ENCODE results near the gene FUT8.
"Not testable (repeated sequence)": the region's sequence is repeated elsewhere in the genome, so short reads cannot be mapped to it uniquely, and the experiment has no call there.

Gene FUT8

DNA sequence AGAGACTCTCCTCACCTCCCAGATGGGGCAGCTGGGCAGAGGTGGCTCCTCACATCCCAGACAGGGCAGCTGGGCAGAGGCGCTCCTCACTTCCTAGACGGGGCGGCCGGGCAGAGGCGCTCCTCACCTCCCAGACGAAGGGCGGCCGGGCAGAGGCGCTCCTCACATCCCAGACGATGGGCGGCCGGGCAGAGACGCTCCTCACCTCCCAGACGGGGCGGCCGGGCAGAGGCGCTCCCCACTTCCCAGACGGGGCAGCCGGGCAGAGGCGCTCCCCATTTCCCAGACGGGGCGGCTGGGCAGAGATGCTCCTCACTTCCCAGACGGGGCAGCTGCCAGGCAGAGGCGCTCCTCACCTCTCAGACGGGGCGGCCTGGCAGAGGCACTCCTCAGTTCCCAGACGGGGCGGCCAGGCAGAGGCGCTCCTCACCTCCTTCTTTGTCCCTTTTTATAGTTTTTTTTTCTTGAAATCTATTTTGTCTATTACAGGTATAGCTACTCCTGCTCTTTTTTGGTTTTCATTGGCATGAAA is 304.9 kb downstream of the FUT8 start:
- DNase-seq (ENCODE audit: low spot score): not testable (repeated sequence)

DNA sequence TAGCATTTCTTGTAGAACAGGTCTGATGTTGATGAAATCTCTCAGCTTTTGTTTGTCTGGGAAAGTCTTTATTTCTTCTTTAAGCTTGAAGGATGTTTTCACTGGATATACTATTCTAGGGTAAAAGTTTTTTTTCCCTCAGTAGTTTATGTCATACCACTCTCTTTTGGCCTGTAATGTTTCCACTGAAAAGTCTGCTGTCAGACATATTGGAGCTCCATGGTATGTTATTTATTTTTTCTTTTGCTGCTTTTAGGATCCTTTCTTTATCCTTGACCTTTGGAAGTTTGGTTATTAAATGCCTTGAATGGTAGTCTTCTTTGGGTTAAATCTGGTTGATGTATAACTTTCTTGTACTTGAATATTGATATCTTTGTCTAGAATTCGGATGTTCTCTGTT is 306.1 kb downstream of the FUT8 start:
- no peak for DNase-seq (ENCODE audit: low spot score)

DNA sequence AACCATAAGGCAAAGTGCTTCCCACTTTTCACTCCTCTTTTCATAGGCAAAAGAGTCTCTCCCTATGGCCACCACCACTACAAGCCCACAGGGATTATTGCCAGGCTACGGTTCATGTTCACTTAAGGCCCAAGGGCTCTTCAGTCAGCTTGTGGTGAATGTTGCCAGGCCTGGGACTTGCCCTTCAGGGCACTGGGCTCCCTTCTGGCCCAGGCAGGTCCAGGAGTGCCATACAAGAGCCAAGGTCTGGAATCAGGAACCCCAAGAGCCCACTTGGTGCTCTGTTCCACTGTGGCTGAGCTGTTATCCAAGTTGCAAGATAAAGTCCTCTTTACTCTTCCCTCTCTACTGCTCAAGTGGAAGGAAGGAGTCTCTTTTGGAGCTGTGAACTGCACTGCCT is 307.6 kb downstream of the FUT8 start:
- DNase-seq (ENCODE audit: low spot score): no peak

DNA sequence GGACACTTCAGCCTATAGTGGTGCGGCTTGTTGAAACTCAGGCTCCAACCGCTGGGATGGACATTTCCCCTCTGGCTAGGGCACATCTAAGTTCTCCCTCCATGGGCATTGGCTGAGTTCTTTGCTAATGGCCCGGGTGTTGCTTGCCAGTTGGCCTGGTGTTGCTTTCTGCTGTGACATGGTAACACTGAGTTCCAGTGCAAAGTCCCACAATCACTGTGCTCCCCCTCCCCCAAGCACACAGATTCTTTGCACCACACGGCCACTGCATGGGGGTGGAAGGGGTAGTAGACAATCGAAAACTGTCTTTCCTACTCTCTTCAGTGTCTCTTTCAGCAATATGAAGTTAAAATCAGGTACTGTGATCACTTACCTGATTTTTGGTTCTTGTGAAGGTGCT is 308.2 kb downstream of the FUT8 start:
- DNase-seq (ENCODE audit: low spot score): no peak

DNA sequence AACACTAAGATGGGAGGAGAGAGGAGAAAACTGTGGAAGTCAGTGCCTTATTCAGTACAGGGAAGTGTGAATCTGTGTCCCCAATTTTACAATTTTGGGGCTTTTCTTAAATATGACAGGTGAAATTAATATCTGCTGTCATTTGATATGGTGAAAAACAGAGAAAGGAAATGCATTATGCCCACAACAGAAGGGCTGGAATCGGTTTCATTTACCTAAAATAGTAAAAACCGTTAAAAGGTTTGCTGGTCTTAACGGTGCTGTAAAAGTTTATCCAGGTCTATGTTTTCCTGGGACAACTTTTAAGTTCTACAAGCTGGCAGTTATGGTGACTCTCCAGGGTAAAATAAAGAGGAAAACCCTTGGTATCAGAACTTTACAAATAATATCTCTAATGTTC is 310.8 kb downstream of the FUT8 start:
- DNase-seq (ENCODE audit: low spot score): no peak

DNA sequence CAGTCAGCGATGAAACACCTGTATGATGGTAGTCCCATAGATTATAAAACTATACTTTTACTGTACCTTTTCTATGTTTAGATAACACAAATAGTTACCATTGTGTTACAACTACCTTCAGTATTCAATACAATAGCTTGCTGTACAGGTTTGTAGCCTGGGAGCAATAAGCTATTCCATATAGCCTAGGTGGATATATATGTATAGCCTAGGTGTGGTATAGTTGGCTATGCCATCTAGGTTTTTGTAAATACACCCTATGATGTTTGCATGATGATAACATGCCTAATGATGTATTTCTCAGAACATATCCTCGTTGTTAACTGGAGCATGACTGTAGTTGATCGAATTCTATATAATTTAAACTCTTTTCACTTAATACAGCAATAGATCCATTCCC is 316.1 kb downstream of the FUT8 start:
- no peak for DNase-seq (ENCODE audit: low spot score)

DNA sequence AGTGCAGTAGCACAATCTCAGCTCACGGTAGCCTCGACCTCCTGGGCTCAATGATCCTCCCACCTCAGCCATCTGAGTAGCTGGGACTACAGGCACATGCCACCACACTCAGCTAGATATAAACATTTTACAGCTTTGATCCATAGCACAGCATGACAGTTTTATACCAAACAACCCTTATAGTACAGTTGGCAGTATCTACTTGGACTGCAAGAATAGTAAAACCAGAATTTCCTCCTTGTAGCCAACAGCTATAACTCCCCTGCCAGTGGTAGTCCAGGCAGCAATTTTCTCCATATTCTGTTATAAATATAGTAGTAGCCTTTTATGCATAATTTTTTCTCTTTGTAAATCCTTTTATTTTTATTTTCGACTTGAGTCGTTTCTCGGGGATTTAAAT is 317.0 kb downstream of the FUT8 start:
- no peak for DNase-seq (ENCODE audit: low spot score)

DNA sequence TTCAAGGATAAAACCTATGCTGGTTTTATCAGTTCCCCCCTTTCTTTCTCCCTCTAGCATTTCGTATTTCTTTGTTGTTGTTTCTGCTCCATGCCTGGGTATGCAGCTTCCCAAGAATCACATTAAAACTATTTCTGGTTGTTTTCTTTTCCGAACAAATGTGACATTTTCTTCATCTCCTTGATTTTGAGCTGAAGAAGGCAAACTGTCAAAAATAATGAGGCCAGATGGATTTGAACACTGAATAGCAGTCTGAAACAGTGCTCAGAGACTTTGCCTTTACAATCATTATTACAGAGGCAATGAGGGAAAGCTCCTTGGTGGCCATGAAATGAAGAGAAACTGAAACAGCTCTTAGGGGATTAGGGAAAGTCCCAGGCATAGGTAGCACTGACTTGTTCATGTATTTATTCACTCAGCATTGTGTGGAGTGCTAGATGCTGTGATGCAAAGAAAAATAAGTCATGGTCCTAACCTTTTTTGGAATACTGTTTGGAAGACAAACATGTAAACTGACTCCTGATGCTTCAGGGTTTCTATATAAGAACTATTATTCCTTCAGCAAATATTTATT is 319.5 kb downstream of the FUT8 start:
- no peak for DNase-seq (ENCODE audit: low spot score)

DNA sequence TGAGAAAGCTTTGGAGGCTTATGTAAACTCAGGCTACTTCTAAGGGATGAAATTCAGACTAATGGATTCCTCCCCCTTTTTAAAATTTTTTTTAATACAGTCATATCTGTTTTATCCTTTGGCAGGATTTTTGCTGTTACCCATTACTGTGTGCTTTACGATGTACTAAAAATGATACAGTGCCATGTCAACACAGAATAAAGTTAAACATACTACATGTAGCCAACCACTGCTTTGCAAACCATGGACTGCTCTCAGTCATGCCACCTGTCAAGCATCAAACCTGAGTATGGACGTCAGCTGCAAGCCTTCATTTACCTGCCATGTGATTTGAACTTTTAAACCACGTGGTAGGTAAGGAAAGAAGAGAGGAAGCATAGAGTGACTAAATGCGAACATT is 325.8 kb downstream of the FUT8 start:
- DNase-seq (ENCODE audit: low spot score): no peak

DNA sequence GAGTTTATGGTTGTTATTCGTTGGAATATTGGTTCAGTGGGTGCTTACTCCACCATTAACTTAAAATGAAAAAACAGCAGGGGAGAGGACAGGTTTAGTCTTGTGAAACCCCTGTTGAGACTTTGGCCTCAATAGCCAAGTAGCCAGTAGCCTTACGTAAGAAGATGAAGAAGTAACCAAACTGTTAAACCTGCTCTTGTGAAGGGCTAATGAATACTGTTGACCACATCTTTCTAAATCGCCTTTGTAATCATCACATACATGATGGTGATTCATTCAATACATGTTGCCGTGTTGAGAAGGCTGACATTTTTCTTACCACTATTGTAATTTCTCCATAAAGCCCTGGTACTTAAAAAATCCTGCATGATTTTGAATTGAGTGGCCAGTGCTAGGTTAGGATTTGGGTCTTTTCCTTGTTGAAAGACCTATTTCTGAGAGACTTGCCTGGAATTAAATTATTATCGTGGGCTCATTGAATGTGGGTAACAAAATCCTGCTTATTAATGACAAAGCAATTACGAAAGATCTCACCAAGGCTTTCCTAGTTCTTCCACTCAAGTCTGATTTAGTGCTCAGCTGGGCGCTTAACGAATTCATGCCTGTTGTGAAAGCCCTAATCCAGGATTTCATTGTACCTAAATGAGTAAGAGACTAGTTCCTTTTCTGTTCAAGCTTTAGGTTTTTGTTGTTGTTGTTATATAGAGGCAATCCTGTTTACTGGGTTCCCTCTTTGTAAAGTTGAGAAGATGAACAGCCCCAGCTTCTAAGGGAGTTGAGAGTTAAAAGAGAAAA is 333.1 kb downstream of the FUT8 start:
- no peak for DNase-seq (ENCODE audit: low spot score)

DNA sequence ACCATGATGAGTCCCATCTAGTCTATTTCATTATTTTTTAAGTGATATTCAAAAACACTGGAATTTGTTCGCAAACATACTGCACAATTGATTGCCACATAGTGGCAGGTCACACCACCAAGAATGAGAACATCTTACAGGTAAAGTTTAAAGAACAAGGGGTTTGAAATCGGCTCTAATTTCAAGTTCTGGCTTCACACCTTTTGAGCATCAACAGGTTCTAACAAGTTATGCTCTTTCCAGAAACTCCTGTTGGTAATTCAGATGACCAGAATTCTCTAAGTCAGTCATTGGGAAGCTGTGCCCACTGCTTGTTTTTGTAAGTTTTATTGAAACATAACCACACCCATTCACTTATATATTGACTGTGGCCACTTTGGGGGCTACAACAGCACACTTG is 336.3 kb downstream of the FUT8 start:
- no peak for DNase-seq (ENCODE audit: low spot score)

DNA sequence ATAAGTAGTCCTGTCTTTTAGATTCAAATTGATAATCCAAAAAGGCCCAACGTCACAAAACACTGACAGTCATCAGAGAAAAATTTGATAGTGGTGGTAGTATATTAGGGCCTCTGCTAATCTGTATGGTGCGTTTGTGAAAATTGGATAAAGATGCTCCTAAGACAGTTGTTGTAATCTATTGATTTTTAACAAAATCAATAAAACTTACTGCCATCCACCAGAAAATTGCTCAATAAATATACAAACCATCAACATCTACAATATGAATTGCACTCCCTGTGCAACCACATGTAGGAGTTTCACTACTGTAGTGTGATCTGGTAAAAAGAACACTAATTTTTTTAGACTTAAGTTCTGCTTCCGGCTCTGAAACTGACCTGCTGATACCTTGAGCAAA is 336.8 kb downstream of the FUT8 start:
- DNase-seq (ENCODE audit: low spot score): no peak

DNA sequence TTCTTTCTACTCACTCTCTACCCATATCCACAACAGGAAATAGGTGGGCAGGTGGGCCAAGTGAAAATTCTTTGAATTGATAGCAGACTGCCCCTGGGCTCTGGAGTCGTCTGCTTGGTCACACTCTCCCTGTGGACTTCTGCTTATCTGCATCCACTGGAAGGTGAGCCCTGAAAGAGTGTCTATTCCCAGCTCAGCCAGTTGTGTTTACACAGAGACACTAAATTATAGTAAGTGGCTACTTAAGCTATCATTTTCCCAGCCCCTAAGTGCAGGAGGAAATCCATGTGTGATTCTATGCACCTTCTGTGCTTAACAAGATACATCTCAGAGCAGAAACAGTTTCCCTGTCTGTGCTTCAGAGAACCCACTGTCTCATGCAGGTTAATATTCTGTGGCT is 338.4 kb downstream of the FUT8 start:
- DNase-seq (ENCODE audit: low spot score): no peak

DNA sequence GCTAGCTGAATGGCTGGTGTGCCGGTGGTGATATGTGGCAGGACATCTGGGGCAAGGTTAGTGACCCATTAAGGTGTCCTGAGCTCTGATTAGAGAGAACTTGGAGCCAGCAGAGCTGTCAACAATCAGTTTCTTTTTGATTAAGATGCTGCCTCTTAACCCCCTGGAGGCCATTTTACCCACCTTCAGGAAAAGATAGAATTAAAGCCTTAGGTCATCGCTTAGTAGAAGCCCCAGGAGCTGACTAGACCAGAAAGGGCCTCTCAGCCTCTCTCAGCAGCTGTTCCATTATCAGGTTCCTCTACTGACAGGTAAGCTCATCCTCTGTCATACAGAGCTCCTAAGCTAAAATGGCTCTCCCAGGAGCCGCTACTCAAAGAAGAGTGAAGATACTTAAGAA is 339.0 kb downstream of the FUT8 start:
- no peak for DNase-seq (ENCODE audit: low spot score)

DNA sequence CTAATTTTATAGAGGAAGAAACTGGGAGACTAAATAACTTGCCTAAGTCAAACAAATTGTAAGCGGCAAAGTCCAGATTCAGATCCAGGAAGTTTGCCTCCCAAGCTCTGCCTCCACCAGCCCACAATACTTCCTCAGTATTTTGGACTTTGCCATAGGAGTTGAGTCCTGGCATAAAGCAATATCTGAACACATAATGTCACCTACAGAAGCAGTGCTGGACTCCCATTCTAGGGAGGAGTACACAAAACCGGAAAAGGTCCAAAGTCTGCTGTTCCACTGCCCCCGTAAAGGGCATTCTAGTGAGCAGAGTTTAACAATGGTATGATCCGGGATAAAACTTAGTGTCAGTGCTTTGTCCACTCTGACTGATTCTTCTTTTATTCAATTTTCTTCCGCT is 340.5 kb downstream of the FUT8 start:
- DNase-seq (ENCODE audit: low spot score): no peak

DNA sequence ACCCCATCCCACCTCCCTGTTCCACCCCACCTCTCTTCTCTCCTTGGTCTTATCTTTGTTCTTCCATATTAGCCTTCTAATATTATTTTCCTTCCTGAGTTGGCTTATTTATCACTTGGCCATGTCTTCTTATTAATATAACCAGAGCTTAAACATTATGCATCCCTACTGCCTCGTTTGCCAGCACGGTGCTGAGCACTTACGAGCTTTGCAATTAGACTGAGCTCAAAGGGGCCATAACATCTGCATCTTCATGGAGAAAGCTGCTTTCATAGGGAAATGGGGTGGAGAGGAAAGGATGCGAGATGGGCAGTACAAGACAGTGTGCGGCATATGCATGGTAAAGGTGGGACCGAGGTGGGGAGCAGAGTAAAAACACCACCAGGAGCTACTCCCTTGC is 342.8 kb downstream of the FUT8 start:
- no peak for DNase-seq (ENCODE audit: low spot score)

DNA sequence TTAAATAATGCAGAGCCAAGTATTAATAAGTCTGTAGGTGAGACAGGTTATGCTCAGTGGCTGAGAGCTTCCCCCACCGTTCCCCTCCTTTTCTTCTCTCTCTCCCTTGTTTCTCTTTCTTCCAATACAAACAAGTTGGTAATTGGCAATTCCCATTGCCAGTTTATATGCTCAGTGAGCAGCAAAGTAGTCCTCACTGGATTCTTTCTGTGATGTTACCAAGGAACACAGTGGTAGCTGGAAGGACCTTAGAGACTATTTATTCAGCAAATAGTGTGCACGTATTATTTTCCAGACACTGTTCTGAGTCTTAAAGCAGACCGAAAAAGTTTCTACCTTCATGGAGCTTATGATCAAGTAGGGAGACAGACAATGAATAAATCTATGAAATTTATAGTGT is 344.4 kb downstream of the FUT8 start:
- DNase-seq (ENCODE audit: low spot score): no peak

DNA sequence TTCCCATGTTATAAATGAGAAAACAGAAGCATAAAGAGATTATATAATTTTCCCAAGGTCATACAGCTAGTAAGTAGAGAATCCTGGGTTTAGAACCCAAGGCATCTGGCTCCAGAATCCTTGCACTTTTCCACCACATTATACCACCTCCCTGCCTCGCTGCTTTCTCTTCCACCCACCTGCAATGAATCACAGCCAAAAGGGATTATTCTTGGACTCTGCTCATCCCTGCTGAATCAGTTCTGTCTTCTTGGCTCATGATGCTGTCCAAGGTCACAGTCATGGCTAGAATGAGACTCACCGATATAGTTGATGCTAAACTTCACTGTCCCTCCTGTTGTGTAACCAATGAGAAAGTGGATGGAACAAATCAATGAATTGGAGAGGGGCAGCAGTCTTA is 356.6 kb downstream of the FUT8 start:
- no peak for DNase-seq (ENCODE audit: low spot score)

DNA sequence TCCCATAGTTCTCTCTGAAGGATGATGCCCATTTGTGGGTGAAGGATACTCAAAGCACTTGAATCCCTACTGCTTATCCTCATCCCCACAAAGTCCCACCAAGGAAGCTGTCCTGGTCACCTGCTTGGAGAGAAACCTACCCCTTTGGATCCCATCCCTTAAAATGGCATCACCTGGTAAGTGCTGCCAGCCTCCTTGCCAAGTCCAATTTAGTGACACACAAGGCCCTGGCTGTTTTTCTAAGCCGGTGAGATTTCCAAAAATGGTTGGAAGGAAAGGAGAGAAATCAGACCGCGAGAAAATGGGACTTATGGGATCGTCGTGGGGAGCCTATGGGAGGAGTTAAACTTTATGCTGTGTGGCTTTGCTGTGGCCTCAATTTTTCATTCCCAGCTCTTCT is 358.2 kb downstream of the FUT8 start:
- no peak for DNase-seq (ENCODE audit: low spot score)

DNA sequence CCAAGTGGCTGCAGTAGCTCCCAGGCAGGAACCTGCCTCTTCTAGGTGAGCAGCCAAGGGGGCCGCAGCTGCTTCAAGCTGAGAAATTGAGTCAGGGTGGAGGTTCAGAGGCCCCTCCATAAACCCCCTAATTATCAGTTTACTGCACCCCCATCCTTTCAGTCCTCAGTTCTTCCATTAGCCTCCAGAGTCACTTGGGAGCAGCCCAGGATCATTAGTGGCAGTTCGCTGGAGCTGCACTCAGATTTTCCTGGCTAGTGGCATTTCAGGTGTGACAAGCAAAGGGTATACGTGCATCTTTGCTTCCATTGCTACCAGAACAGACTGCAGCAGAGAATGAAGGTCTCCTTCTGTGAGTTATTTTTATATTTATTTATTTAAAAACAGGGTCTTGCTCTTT is 358.7 kb downstream of the FUT8 start:
- no peak for DNase-seq (ENCODE audit: low spot score)

DNA sequence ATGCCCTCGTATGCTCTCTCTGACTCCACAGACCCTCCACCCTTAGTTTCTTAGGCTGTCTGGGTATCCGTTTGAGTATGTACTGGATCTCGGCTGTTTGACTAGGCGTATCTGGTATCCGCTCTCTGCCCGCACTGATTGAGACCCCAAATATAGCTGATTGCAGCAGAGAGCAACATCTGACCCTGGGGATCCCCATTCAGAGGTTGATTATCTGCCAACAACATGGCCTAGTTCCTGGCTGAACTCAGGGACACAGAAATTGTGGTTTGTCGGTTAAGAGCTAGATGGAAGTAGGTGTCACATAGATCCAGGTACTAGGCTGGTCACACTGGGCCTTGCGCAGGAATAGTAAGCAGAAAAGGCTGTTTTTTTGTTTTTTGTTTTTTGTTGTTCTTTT is 359.9 kb downstream of the FUT8 start:
- no peak for DNase-seq (ENCODE audit: low spot score)

DNA sequence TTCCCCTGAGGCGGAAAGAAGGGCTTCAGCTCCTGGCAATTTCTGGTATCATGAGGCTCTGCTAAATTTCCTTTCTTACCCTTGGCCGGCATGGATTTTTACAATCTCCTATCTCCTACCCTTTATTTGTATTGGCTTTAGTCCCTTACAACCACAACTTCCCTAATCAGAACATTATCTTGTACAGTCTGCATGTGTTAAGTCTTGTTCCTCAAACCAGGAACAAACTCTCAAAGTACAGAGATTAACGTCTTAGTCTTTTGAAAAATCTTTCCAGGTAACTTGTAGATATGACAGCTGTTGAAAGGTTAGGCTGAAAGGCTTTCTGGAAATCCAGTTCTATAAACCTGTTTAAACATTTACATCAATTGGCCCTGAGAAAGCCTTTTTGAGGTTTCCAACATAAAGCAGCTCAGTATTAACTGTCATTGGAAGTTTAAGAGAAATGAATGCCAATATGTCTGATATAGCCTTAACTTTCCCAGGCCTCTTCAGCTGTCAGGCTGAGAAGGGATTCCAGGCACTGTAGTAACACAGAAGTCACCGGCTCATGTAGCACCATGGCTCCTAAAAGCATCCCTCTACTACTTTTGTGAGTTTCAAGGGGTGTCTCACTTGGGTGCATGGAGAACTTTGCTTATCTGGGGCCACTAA is 360.5 kb downstream of the FUT8 start:
- no peak for DNase-seq (ENCODE audit: low spot score)

DNA sequence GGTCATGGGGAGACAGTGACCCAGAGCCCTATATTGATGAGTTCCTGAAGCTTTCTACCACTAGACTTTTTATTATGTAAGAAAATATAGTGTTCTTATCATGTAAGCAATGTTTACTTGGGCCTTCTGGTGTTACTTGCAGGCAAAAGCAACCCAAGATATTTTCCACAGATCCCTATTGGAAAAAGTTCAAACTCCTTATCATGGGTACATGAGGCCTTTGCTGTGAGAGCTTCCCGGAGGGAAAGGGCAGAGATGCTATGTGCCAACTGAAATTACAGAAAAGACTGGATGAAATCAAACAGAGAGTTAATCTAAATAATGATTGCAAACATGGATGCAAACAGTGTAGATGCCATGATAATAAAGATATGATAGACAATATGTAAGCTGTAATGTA is 361.5 kb downstream of the FUT8 start:
- DNase-seq (ENCODE audit: low spot score): no peak
